Measurements from ENCODE around the gene NCAM2.

GRCh38 chr21:21030311-21030710, 32.1 kb downstream of the NCAM2 start:
- no peak for TF ChIP-seq CTCF (IDR thresholded peaks at IDR 0.05)
- no peak for TF ChIP-seq POLR2AphosphoS5 (IDR thresholded peaks at IDR 0.05)
- no peak for TF ChIP-seq EP300 (IDR thresholded peaks at IDR 0.05)

Data from esophagus muscularis mucosa (tissue), 4 donors.